Upper lobe of left lung (tissue), 6 donors: ENCODE results near the gene ADAMTS16. TPM values are rescaled to one million over a fixed set of nuclear protein-coding genes. Genes with fewer than 3 reads are reported as not detected.

Experiments used
- ATAC-seq, 2 donors: fragments of 200-7000 bp; cut with Tn5 transposase; one replicate each; pipeline ENCODE4 v1.9.1; 2022; ENCODE audit warnings: mild to moderate bottlenecking in 2 of 2, moderate library complexity in 2 of 2; ENCODE audit not compliant: low FRiP score in 2 of 2
- DNase-seq, 2 donors: peaks; one replicate each; pipeline ENCODE4 v3.0.0-alpha.2; 2019 to 2020
- H3K27ac ChIP-seq, 4 donors: fragments of 200-600 bp; sonication (generic); one replicate each; pipeline ENCODE4 v1.5.1; 2016 to 2019
- H3K27me3 ChIP-seq, 4 donors: fragments of 200-600 bp; sonication (generic); one replicate each; pipeline ENCODE4 v1.5.1; 2017 to 2019
- H3K36me3 ChIP-seq, 4 donors: fragments of 200-600 bp; sonication (generic); one replicate each; pipeline ENCODE4 v1.5.1; 2016 to 2019
- H3K4me1 ChIP-seq, 4 donors: fragments of 200-600 bp; sonication (generic); one replicate each; pipeline ENCODE4 v1.5.1; 2018 to 2019
- H3K4me3 ChIP-seq, 4 donors: fragments of 200-600 bp; sonication (generic); one replicate each; pipeline ENCODE4 v1.5.1; 2017 to 2019; ENCODE audit warnings: mild to moderate bottlenecking in 2 of 4, moderate library complexity in 1 of 4
- H3K9me3 ChIP-seq, 4 donors: fragments of 200-600 bp; sonication (generic); one replicate each; pipeline ENCODE4 v1.5.1; 2018 to 2019
- EP300 ChIP-seq, 4 donors: sonication (generic); formaldehyde crosslinking; IDR thresholded peaks; one replicate each; pipeline ENCODE4 v1.5.1; 2017; ENCODE audit warnings: antibody characterized with exemption in 4 of 4, control low read depth in 2 of 4
- POLR2A ChIP-seq, 4 donors: fragments of 450-650 bp; IDR thresholded peaks; one replicate each; pipeline ENCODE4 v1.5.1; 2016 to 2017; ENCODE audit warnings: antibody characterized with exemption in 4 of 4, mild to moderate bottlenecking in 2 of 4
- POLR2AphosphoS5 ChIP-seq, 2 donors: sonication (generic); formaldehyde crosslinking; IDR thresholded peaks; one replicate each; pipeline ENCODE4 v1.5.1; 2017; ENCODE audit warnings: antibody characterized with exemption in 2 of 2
- WGBS, 2 donors: methylation state at CpG; one replicate each; pipeline ENCODE4 v1.1.5; 2017 to 2018; 5-methylcytosine and 5-hydroxymethylcytosine counted together
- total RNA-seq, 6 donors: library from RNA; depleted of rRNA in 4 of 6; stranded (reverse); fragments of >200 nt in 4 of 6; gene quantifications; one replicate each; pipeline versions ENCODE4 v1.1.0 to v1.2.1, GENCODE V29; 2016 to 2021
- TF ChIP-seq, protein P1 (sequence below), 6 experiments: fragments of 450-650 bp in 4 of 6; fragments of 200-600 bp in 2 of 6; sonication (generic) in 2 of 6; IDR thresholded peaks; one replicate each; pipeline ENCODE4 v1.5.1; 2016 to 2019; ENCODE audit warnings: antibody characterized with exemption in 6 of 6
- donor health status: DM: no; HTN: no; CAD: no; lungs with moderate emphysema.
- donor health status: DM: no; HTN: yes; CAD: no; lungs with severe emphysema.

Gene ADAMTS16
- total RNA-seq, 6 donors from 2014 or later, result 0.29 to 3.0 TPM; not detected in 4

DNA sequence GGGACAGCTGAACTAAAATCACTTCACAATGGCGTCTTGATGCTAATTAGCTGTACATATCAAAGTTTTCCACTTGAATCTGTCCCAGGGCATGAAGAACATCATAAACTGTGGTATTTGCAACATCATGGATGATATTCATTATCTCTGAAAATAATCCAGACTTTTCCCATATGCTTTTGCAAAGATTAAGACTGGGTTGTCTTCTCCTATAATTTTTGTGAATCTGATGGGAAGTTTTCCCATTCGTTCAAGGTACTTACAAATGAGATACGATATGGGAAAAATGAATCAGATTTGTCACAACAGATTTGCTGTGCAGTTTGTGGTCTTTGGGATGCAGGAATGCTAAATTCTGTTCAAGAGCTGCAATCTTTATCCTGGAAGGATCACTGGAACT, 17.4 kb upstream of the ADAMTS16 start:
- H3K27me3 ChIP-seq, result no peaks in the 10 kb centered on the region
- H3K36me3 ChIP-seq, result no peaks in the 10 kb centered on the region
- no peak overlapping the region for H3K4me3 ChIP-seq
- no peak for ATAC-seq
- TF ChIP-seq EP300 (IDR thresholded peaks at IDR 0.05), result no peak
- TF ChIP-seq POLR2A (IDR thresholded peaks at IDR 0.05), result no peak
- TF ChIP-seq POLR2AphosphoS5 (IDR thresholded peaks at IDR 0.05), result no peak
- TF ChIP-seq, protein P1, sequence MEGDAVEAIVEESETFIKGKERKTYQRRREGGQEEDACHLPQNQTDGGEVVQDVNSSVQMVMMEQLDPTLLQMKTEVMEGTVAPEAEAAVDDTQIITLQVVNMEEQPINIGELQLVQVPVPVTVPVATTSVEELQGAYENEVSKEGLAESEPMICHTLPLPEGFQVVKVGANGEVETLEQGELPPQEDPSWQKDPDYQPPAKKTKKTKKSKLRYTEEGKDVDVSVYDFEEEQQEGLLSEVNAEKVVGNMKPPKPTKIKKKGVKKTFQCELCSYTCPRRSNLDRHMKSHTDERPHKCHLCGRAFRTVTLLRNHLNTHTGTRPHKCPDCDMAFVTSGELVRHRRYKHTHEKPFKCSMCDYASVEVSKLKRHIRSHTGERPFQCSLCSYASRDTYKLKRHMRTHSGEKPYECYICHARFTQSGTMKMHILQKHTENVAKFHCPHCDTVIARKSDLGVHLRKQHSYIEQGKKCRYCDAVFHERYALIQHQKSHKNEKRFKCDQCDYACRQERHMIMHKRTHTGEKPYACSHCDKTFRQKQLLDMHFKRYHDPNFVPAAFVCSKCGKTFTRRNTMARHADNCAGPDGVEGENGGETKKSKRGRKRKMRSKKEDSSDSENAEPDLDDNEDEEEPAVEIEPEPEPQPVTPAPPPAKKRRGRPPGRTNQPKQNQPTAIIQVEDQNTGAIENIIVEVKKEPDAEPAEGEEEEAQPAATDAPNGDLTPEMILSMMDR (IDR thresholded peaks at IDR 0.05), result no peak
- peaks cover 0 to 5% (median 2%) of the 10 kb centered on the region in 4 donors for H3K9me3 ChIP-seq
- no peak overlapping the region for H3K27ac ChIP-seq
- H3K4me1 ChIP-seq, result no peaks in the 10 kb centered on the region
- WGBS, 2 donors, result 75 to 77% methylated on average over 3 of the region's 3 CpGs
- no peak for DNase-seq

DNA sequence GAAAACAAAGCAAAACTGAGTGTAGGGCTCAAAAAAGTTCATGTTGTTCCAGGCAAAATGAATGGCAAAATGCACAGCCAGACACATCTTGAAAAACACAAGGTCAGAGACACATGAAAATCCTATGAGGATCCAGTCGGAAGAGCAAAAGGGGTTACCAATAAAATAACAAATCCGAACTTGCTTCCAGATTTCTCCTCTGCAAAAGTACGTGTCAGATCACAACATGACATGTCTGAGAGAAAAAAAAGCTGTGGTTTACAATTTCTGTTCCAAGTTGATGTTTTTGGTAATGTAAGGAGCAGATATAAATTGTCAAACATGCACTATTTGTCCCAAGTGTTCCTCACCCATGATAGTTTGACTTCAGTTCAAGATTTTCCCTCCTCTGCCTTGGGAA, 15.9 kb upstream of the ADAMTS16 start:
- WGBS, 2 donors, result 37 to 67% methylated on average over 3 of the region's 3 CpGs
- Histone ChIP-seq H3K27ac (no peak overlapping the region), H3K36me3 (no peaks in the 10 kb centered on the region), H3K27me3 (no peaks in the 10 kb centered on the region), H3K9me3 (no peaks in the 10 kb centered on the region), H3K4me1 (no peaks in the 10 kb centered on the region), H3K4me3 (no peak overlapping the region)
- no peak for ATAC-seq
- TF ChIP-seq EP300 (IDR thresholded peaks at IDR 0.05) (no peak), POLR2AphosphoS5 (IDR thresholded peaks at IDR 0.05) (no peak), POLR2A (IDR thresholded peaks at IDR 0.05) (no peak)
- TF ChIP-seq, protein P1 (IDR thresholded peaks at IDR 0.05), result no peak
- DNase-seq, result no peak

DNA sequence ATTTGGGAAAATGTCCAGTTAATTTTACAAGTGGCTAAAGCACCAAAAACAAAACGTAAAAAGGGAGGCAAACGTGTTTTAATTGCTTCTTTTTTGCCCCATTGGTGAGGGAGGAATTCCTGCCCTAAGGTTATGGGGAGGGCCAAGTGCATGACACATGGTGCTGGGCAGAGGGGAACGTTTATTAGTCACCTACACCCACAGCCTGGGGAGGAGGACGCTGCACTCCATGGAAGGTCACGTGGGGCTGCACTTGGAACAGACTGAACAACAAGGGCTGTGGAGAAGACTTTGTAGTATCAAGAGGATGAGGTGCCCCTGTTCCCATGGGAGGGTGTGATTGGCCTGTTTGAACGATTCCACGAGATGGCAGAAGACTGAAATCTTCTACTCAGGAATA, 13.7 kb upstream of the ADAMTS16 start:
- no peaks in the 10 kb centered on the region for H3K36me3 ChIP-seq
- DNase-seq (no peak), ATAC-seq (peak in 1 of 2 donors; percentile 81)
- no peak overlapping the region for H3K4me3 ChIP-seq
- TF ChIP-seq POLR2A (IDR thresholded peaks at IDR 0.05), result no peak
- H3K9me3 ChIP-seq, result no peaks in the 10 kb centered on the region
- H3K27ac ChIP-seq, result no peak overlapping the region
- WGBS, 2 donors, result 55 to 70% methylated on average over 7 of the region's 7 CpGs
- no peaks in the 10 kb centered on the region for H3K4me1 ChIP-seq
- H3K27me3 ChIP-seq, result no peaks in the 10 kb centered on the region

DNA sequence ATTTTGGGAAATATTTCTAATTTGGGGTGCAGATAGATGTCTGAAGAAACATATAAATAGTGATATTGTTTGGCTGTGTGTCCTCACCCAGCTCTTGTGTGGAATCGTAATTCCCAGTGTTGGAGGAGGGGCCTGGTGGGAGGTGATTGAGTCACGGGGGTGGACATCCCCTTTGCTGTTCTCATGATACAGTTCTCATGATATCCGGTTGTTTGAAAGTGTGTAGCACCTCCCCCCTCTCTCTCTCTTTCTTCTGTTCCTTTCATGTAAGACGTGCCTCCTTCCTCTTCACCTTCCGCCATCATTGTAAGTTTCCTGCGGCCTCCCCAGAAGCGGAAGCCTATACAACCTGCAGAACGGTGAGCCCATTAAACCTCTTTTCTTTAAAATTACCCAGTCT, 11.4 kb upstream of the ADAMTS16 start:
- H3K9me3 ChIP-seq, result no peaks in the 10 kb centered on the region
- TF ChIP-seq POLR2A (IDR thresholded peaks at IDR 0.05) (no peak), POLR2AphosphoS5 (IDR thresholded peaks at IDR 0.05) (no peak), EP300 (IDR thresholded peaks at IDR 0.05) (no peak)
- TF ChIP-seq, protein P1 (IDR thresholded peaks at IDR 0.05), result no peak
- ATAC-seq, result no peak
- H3K27ac ChIP-seq, result no peak overlapping the region
- H3K4me1 ChIP-seq, result no peaks in the 10 kb centered on the region
- no peak for DNase-seq
- H3K4me3 ChIP-seq, result no peak overlapping the region
- 66 to 67% methylated on average over 8 of the region's 8 CpGs for WGBS, 2 donors
- no peaks in the 10 kb centered on the region for H3K36me3 ChIP-seq
- H3K27me3 ChIP-seq, result no peaks in the 10 kb centered on the region

DNA sequence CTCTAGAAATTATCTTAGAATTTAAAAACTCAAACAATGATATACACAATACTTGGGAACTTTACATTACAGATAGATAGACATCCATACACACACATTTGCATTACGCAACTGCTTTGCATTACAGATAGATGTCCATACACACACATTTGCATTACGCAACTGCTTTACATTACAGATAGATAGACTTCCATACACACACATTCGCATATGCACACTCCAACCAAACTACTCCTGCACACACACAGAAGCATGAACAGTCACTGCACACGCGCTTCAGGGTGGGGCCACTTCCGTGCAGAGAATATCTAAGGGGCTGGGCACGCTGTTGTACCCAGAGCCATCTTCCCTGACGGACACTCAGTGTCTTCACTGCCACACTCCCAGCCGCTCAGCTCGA, 7.9 kb upstream of the ADAMTS16 start:
- ATAC-seq (no peak), DNase-seq (no peak)
- Histone ChIP-seq H3K27me3 (no peaks in the 10 kb centered on the region), H3K4me1 (no peaks in the 10 kb centered on the region), H3K36me3 (no peaks in the 10 kb centered on the region), H3K4me3 (no peak overlapping the region), H3K9me3 (no peaks in the 10 kb centered on the region), H3K27ac (no peak overlapping the region)
- TF ChIP-seq POLR2A (IDR thresholded peaks at IDR 0.05), result no peak
- TF ChIP-seq POLR2AphosphoS5 (IDR thresholded peaks at IDR 0.05), result no peak
- TF ChIP-seq, protein P1 (IDR thresholded peaks at IDR 0.05), result no peak
- TF ChIP-seq EP300 (IDR thresholded peaks at IDR 0.05), result no peak
- WGBS, 2 donors, result 75 to 82% methylated on average over 7 to 10 of the region's 10 CpGs
